ENCODE measurements around the gene GTPBP2.
"Not testable (repeated sequence)": the region's sequence is repeated elsewhere in the genome, so short reads cannot be mapped to it uniquely, and the experiment has no call there.

GTPBP2 gene, protein sequence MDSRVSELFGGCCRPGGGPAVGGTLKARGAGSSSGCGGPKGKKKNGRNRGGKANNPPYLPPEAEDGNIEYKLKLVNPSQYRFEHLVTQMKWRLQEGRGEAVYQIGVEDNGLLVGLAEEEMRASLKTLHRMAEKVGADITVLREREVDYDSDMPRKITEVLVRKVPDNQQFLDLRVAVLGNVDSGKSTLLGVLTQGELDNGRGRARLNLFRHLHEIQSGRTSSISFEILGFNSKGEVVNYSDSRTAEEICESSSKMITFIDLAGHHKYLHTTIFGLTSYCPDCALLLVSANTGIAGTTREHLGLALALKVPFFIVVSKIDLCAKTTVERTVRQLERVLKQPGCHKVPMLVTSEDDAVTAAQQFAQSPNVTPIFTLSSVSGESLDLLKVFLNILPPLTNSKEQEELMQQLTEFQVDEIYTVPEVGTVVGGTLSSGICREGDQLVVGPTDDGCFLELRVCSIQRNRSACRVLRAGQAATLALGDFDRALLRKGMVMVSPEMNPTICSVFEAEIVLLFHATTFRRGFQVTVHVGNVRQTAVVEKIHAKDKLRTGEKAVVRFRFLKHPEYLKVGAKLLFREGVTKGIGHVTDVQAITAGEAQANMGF

DNA sequence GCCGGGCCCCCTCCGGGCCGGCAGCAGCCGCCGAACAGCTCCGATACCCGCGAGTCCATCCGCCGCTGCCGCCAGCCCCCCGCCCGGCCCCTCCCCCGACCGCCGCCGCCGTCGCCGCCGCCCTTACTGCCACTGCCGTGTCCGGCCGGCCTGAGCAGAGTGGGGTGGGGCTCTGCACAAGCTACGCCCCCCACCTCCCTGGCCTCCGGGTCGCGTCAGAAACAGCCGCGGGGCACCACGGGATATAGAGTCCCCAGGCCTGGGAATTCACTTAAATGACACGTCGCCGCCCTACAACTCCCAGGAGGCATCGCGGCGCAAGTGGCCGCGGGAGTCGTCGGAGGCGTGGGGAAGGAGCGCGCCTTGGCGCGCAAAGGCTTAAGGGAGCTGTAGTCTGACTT, at the start of gene GTPBP2:
Gene GTPBP2 (minus strand): TSS at position 161 of the 401 bp plus-strand sequence. CDS start 102 bp downstream, at position 59.
- DNase-seq, result peak; percentile 90 to 99 (median 98)

DNA sequence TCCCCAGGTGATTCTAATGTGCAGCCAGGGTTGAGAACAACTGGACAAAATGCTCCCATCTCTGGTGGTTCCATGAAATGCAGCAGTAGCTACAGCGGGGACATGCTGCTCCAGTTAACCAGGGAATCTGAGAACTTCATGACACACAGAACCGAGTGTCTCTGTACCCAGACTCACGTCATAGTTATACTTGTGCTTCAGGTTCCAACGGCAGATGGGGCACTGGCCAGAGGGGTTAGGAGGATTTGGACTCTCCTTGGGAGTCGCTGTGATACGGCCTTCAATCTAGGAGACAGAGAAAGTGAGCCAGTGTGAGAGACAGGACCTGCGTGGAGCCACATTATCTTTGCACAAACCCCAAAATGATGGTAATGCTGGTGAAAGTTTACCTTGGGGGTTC, 49.3 kb upstream of the GTPBP2 start:
- no peak for DNase-seq

DNA sequence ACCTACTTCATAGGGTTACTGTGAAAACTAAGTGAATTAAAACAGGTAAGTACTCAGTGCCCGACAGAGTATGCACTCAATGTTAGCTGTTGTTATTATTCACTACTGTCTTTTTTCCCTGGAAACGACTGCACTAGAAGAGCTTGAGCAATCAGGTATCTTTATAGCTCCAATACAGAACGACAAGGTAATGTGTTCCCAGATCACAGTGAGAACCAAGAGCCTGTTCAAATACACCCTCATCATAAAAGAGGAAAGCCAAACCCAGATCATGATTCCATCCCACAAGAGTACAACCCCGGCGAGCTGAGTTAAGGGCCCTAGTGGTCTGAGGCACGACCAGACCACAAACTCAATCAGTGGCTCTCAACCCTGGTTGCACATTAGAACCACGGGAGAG, 48.7 kb upstream of the GTPBP2 start:
- DNase-seq, result no peak

DNA sequence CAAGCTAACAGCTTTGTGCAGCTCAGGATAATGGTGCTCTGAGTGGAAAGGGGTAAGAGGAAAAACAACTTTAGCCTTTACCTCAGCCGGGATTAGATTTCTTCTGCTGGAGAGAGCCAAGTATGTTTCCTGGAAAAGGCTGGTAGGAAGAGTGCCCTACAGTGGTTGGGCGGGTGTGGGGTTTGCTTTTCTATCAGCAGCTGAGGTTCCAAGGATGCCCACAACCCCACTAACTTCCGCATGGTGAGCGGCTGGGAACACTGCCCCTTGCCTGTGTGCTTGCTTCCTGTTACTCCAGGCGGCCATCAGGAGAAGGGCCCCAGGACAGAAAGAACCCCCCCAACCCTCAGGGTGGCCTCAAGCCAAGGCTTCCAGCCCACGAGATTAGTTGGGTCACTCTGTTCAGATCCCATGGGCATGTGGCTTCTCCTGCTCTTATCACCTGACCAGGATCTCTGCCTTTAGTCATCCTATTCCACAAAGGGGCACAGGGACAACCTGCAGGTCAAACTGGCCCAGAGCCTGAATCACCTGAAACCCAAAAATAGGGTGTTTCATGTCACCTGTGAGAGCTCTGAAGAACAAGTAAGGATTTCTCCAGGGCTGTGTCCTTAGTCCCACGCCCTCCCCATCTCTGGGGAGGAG, 48.0 kb upstream of the GTPBP2 start:
- DNase-seq, result no peak

DNA sequence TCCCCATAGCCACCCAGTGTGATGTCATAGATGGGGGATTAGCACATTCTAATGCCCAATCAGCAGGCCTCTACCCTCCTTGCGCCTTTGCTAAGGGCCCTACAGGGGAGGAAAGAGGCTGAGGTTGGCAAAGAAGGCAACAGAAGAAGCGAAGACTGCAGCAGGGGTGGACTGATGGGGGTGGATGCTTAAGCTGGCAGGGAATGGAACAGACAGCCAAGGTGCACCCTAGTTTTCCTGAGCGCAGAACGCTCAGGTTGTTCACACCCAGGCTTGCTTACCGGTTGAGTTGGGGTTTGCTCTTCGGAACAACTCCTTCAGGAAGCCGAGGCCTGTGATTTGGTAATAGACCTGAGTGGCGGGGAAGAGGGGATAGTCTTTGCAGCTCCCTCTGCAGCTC, 45.9 kb upstream of the GTPBP2 start:
- no peak for DNase-seq

DNA sequence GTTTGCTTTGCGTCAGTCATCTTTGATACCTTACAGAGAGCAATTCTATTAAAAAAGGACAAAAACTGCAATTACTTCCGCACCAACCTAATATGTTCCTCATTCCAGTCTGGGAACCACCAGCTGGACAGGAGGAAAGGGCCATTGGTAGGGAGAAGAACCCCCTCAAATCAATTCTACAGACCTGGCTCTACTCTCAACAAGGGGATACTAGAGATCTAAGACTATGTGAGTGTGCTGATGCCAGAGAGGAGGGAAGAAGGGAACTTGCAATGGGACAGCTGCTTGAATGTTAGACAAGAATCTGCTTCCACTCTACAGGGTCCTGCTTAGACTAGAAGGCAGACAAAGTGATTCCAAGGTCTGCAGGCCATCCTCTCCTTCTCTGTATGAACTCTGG, 45.2 kb upstream of the GTPBP2 start:
- DNase-seq, result no peak

DNA sequence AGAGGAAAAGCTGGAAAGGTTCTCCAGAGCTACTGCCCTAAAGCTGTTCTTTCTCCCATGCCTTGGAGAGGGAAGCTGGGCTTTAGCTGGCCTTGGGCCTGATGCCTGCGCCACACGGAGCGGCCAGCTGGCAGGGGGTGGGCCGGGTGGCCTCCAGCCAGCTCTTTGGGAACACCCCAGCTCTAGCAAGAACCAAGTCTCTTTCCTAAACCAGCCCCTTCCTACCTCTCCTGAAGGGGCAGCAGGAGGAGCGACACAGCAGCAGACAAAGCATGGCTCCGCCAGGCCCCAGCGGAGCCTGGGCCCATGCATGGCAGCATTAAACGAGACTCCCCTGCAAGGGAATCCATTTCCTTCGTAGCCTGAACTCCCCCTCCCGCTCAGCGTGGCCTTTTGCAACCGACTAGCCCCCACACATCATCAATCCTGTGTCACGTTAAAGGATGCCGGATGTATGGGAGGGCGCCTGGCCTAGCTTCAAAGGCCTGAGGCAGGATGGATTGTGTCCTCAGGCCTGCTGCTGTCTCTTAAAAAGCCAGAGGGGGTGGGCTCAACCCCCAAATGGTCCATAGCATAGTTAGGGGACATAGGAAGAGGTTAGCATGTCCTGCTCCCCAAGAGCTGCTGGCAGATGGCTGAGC, 44.5 kb upstream of the GTPBP2 start:
- DNase-seq, result peak in 9 of 14 donors; percentile 5 to 82 (median 41)

DNA sequence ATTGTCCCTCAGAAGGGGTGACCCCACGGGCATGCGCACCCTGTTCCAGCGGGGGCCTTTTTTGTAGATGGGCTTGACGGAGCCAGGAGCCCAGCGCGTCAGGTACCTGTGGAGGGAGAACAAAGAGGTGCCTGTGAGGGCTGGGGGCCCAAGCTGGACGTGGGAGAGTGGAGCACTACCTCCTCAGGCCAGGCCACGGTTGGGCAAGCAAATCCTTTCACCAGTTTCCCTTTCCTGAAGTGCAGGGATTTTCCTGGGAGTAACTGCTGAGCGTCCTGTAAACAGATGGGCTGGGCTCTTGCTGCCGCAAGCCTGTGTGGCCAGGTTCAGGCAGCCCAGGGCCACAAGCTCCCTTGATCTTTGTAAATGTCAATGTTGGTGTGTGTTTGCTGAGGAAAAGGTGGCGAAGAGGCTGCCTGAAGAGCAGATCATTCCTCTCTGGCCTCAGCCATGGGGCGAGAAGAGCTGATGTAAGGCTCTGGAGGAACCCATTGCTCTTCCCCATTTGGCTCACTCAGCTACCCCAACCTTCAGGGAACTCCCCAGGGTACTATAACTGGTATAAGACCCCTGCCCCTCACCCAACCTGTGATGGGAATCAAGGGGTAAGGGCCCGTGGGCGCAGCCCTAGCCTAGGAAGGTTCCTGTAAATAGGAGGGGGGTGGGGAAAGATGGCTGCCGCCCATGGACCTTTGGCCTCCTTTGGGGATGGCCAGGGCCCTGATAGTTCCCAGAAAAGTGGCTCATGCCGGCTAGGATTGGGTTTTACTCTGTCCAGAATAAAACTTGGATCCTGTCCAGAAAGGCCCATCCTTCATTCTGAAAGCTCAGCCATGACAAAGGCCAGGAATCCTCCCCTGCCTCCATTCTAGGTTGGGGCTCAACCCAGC, 43.0 kb upstream of the GTPBP2 start:
- peak in 4 of 14 donors; percentile 5 to 49 (median 8) for DNase-seq

DNA sequence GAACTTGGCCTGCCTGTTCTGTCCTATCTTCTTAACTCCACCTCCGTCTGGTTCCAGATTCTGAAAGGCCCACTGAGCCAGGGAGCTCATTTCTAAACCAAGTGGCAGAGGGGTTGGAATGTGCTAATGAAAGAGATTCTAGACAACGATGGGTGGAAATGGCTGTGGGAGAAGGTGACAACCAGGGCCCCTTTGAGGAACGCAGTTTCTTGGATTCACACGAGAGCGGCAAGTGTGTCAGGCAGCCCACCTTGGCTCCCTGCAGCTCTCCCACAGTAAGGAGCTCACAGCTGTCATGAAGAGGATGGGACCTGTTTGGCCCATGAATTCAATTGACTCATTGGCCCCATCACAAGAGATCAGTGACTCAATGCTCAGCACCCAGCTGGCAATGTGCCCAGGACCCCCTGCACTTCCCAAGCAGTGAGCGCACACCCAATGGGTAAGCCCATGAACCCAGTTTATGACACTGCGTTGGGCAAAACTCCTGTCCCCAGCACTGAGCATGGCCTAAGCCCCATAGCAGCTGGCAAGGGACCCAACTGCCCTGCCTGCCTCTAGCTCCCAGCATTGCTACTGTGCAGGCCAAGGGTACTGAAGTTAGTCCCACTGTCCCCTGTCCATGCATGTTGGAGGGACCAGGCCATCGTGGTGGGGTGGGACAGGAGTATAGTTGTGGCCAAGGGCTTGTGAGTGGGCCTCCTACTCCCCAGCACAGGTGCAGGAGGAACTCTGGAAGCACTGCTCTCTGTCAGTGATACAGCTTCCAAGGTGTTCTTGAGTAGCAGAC, 42.1 kb upstream of the GTPBP2 start:
- no peak for DNase-seq

DNA sequence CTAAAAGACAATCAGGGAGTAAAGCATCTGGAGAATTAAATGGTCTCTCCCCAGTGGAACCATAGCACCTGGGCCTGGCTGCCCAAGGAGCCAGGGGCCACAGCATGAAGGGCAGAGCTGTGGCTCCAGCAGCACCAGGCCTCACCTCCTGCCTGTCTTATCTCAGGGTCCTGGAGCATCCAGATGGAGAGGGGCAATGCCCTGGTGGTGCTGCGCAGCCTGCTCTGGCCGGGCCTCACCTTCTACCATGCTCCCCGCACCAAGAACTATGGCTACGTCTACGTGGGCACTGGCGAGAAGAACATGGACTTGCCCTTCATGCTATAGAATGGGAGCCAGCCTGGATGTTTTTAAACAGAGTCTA, 41.5 kb upstream of the GTPBP2 start:
- DNase-seq, result no peak

DNA sequence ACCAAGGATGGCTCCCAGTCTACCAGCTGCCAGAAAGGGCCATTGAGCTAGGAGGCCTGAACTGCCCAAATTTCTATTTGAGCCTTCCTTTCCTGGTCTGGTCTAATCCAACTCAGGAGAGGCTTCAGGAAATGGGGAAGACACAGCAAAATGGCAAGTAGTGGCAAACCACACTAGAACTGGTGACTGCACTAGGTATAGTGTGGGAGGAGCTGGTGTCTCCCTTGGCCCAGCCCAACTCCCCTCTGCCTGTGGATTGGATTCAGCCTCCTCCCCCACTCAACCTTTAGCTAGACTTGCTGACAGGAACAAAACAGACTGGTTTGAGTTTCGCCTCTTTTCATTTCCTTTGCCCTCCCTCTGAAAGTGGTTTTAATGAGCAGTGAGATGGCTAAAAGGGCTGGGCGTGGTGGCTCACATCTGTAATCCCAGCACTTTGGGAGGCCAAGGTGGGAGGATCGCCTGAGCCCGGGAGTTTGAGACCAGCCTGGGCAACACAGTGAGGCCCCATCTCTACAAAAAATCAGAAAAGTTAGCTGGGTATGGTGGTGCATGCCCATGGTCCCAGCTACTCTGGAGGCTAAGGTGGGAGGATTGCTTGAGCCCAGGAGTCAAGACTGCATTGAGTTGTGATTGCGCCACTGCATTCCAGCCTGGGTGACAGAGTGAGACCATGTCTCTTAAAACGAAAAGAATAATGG, 41.0 kb upstream of the GTPBP2 start:
- DNase-seq, result no peak

DNA sequence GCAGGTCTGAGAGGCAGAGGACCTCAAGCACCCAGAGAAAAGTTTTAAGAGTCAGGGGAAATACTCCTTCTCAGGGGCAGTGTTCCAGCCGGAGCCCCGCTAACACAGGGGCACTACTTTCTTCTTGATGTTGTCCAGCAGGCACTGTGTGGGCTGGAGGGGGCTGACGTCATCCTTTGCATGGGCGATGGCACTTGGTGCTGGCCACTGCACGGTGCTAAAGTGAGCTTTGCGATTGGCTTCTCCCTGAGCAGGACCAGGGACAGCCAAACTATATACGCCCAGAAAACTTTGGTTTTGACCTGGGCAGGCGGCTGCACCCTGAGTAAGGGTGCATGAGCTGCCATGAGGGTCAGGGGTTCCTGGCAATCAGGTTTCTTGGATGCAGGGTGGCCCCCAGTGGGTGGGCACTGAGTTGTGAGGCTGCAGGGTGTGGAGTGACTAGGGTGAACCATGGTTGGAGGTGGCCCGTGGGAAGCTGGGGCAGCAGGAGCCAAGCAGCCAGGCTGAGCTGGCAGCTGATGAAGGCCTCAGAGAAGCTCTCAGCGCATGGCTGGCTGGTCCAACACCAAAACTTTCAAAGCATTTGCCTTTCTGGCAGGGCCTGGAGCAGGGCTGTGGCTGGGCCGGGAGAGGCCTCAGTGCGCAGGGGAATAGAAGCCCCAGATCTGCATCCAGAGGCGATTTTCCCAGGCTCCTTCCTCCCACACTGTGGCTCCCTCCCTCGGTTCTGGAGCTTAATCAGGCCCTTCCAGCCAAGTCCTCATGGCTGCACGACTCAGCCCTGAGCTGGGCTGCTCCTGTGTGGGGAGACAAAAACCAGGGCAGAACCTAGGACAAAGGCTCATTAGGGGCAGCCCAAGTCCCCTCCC, 40.2 kb upstream of the GTPBP2 start:
- peak in 9 of 14 donors; percentile 13 to 62 (median 42) for DNase-seq

DNA sequence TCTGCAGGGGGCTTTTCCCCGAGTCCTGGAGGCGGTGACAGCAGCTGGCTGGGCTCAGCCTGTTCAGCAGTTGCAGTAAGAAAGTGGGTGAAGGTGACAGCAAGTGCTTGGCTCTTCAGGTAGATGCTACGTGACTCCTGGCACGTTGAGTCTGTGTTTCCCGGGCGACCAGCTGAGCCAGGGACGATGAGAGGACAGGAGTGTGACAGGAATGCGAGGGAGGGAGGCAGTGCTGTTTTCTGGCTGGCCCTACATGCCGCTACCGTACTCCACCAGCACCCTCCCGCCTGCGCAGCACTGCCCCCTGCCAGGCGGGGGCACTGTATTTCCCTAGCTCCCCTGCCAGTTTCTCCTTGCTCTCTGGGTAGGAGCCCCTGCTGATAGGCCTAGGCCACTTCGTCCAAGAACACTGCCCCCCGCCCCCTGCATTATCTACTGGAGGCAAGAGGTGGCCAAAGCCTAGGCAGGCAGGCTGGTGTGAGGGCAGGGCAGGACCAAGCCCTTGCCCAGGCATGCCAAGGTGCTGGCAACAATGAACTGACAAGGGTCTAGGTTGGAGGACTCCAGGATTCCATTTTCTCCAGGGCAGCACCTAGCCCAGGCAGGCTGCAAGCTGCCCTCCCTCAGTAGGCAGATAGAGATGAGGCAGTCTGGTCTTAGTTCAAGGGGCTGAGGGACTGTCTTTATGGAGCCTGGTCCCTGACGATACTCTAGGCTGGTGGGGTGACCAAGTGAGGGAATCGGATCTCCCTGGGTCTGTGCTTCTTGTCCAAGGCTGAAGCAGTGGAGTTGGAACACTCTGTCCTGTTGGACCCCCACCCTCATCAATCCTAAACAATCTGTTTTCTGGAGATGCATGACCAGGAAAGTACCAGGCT, 39.3 kb upstream of the GTPBP2 start:
- peak in 8 of 14 donors; percentile 16 to 55 (median 28) for DNase-seq

DNA sequence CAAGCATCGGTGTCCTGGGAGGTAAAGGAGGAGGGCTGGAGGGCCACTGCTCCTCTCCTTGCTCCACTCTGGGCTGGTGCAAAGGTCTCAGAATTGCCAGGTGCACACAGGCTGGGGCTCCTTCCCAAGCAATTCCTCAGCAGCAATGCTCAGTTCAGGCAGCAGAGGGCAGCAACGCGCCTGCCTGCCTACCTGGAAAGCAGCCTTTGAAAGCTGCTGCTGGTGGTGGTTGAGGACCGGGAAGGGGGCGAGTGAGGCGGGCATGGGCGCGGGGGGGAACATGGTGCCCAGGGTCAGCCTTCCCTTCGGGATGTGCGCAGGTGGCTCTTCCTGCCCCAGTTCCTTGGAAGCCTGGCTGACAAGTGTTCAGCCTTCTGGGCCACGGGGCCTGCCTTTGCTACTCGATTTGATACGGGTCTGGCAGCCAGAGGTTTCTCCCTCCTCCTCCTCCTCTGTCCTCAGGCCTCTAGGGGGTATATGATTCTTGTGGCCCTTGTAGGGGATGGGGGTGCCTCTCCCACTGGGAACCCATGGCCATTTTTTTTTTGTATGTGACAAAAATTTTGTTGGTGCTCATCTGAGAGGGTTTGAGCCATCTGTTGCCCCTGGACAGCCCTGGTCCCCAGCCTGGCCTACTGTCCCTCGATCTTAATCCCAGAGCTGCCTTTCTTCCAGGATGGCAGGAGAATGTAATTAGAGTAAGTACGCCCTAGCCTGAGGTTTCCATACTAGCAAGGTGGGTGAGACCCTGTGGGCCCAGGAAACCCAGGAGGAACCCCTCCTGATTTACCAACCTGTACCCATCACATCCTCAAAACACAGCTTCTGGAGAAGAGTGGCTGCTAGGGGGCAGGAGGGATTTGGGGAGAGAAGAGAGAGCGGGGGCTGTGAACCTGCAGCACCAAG, 38.4 kb upstream of the GTPBP2 start:
- DNase-seq, result peak in 12 of 14 donors; percentile 38 to 78 (median 59)

DNA sequence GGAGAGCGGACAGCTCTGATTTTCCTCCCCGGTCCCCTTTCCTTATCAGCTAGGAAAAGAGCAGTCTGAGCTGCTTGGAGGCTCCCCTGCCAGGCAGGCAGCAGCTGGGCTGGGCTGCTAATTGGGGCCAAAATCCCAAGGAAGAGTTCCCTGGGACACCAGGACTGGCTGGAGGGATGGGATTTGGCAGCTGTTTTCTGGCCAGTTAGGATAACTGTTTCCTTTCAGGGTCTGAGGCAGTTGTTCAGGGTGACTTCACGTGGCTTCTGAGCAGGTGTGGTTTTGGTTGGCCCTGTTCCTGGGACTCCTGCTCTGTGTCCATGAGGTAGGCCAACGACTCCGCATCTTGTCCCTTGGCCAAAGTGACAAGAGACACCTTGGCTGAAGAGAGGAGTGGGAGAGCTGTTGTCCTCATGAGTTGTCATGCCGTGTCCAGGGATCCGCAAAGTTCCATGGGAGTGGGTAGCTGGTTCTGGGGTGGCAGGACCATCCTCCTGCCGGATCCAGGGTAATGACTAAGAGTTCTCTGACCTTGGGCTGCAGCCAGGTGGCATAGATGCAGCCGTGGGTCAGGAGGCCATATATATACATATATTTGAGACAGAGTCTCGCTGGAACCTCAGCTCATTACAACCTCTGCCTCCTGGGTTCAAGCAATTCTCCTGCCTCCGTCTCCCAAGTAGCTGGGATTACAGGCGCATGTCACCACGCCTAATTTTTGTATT, 37.3 kb upstream of the GTPBP2 start:
- no peak for DNase-seq

DNA sequence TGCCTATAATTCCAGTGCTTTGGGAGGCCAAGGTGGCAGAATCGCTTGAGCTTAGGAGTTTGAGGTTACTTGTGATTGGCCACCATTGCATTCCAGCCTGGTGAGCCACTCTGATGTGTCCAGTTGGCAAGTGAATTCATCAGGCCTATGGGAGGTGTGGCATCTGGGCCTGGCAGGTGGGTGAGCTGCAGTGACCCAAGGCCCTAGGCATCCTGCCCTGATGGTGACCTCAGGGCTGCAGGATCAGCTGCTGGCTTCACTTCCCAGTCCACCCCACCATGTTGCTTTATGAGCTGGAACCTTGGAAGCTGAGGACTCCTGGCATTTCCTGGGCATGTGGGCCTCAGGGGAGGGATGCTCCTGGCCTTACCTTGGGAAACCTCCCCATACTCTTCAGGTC, 36.3 kb upstream of the GTPBP2 start:
- DNase-seq, result no peak

DNA sequence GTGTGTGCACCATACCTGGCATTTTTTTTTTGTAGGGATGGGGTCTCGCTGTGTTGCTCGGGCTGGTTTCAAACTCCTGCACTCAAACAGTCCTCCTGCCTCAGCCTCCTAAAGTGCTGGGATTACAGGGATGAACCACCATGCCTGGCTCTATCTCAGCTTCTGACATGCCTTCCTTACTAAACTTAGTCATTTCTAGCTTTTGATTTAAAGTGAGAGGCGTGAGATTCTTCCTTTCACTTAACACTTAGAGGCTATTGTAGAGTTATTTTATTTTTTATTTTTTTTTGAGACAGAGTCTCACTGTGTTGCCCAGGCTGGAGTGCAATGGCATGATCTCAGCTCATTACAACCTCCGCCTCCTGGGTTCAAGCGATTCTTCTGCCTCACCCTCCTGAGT, 33.9 kb upstream of the GTPBP2 start:
- DNase-seq, result not testable (repeated sequence)
